ENCODE results near the gene CDK5R2.
"Not testable (repeated sequence)": the region's sequence is repeated elsewhere in the genome, so short reads cannot be mapped to it uniquely, and the experiment has no call there.

CDK5R2 gene

GRCh38 chr2:218959141-218959731, at the start of gene CDK5R2:
CDK5R2 (plus strand) TSS chr2:218959666; CDS start chr2:218959821, 155 bp downstream.
- peak; percentile 88 for DNase-seq

- no peak for DNase-seq
Measured at GRCh38 chr2:218910741-218911140, 48.7 kb upstream of the CDK5R2 start.

- DNase-seq = no peak
Measured at GRCh38 chr2:218920504-218920903, 39.0 kb upstream of the CDK5R2 start.

GRCh38 chr2:218924757-218925156, 34.7 kb upstream of the CDK5R2 start:
- no peak for DNase-seq

- DNase-seq = no peak
Measured at GRCh38 chr2:218925434-218925833, 34.0 kb upstream of the CDK5R2 start.

GRCh38 chr2:218927422-218927821, 32.0 kb upstream of the CDK5R2 start:
- DNase-seq = no peak

- DNase-seq = no peak
Measured at GRCh38 chr2:218927876-218928275, 31.6 kb upstream of the CDK5R2 start.

- not testable (repeated sequence) for DNase-seq
Measured at GRCh38 chr2:218930488-218930887, 29.0 kb upstream of the CDK5R2 start.

GRCh38 chr2:218931751-218932150, 27.7 kb upstream of the CDK5R2 start:
- DNase-seq = not testable (repeated sequence)

GRCh38 chr2:218944759-218945404, 14.6 kb upstream of the CDK5R2 start:
- no peak for DNase-seq

- DNase-seq = no peak
Measured at GRCh38 chr2:218946621-218947020, 12.8 kb upstream of the CDK5R2 start.

GRCh38 chr2:218952160-218952559, 7.3 kb upstream of the CDK5R2 start:
- no peak for DNase-seq

GRCh38 chr2:218953366-218953954, 6.0 kb upstream of the CDK5R2 start:
- no peak for DNase-seq

GRCh38 chr2:218954541-218955300, 4.7 kb upstream of the CDK5R2 start:
- no peak for DNase-seq

- no peak for DNase-seq
Measured at GRCh38 chr2:218956039-218956438, 3.4 kb upstream of the CDK5R2 start.

GRCh38 chr2:218957671-218958070, 1.8 kb upstream of the CDK5R2 start:
- DNase-seq = no peak

GRCh38 chr2:218958276-218958675, 1.2 kb upstream of the CDK5R2 start:
- no peak for DNase-seq

GRCh38 chr2:218959761-218960308, 369 bp downstream of the CDK5R2 start:
- DNase-seq = no peak

GRCh38 chr2:218960309-218961165, 1.1 kb downstream of the CDK5R2 start:
- DNase-seq = no peak

- no peak for DNase-seq
Measured at GRCh38 chr2:218961229-218961628, 1.8 kb downstream of the CDK5R2 start.

GRCh38 chr2:218961651-218962570, 2.4 kb downstream of the CDK5R2 start:
- DNase-seq = peak; percentile 34

Data from activated CD4-positive, alpha-beta T cell treated with anti-CD3 and anti-CD28 coated beads for 48 hours (primary cell).